Measurements from ENCODE around the gene OVCH2.
"Not testable (repeated sequence)": the region's sequence is repeated elsewhere in the genome, so short reads cannot be mapped to it uniquely, and the experiment has no call there.

OVCH2 gene

DNA sequence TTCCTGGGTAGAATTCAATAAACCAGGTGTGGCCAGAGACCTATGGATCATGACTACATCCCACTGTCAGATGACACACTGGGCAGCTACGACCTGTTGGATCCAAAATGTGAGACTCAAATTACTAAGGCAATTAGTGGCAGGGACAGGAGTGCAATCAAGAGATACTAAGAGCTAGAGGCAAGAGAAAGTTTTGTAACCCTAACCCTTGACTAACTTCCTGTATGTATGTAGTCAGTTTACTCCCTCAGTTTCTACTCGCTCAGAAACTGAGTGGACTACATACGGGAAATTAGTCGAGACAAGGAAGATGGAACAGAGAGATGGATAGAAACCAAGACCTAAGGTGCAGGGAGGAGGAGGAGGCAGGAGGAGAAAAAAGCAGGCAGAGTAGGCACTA, 35.6 kb downstream of the OVCH2 start:
- peak; percentile 60 for DNase-seq

DNA sequence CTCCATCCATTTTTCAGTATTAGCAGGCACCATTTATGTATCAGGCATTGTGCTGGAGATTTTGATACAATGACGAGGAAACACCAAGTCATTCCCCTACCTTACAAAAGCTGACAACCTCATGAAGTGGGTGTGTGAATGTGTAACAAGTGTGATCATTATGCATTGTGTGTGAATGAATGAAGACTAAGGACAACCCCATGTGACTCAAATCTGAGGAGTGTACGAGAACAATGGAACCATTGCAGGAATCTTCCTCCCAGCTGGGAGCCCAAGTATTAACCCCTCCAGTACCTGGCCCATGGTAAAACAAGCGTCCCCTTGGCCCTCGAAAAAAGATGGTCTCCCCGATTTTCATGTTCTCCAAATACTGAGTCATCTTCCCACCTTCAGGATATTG, 37.4 kb downstream of the OVCH2 start:
- no peak for DNase-seq

DNA sequence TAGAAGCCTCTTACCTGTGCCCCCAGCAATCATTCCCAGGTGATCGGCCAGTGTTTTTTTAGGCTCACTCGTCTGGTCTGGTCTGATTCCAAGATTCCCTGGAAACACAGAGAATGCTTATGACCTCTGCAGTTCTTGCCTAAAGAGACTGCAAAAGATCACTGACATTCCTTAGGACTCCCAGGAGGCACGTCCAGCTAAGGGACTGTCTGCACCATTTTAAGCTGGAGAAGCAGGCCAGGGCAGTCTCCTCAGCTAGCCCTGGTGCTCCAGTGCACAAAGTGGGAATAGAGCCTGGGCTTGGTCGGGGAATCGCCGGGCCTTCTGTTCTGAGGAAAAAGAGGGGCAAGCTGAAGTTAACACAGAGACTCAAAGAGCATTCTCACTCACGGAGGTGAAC, 37.8 kb downstream of the OVCH2 start:
- no peak for DNase-seq

DNA sequence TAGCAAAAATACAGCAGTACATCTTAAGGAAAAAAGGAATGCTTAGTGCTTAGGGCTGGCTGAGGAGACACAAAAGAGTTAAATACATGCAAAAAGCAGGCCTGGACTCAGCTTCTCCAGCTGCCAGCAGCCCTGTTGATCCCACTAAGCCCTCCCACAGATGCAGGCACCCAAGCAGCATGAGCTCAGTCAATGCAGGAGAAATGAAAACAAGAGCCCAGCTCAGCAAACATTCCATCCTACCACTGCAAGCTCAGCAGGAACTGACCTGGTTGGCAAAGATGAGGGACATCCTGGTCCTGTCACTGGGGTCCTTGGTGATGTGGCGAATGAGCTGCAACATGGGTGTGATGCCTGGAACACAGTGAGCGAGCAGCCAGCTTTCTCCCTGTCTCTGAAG, 38.8 kb downstream of the OVCH2 start:
- no peak for DNase-seq

DNA sequence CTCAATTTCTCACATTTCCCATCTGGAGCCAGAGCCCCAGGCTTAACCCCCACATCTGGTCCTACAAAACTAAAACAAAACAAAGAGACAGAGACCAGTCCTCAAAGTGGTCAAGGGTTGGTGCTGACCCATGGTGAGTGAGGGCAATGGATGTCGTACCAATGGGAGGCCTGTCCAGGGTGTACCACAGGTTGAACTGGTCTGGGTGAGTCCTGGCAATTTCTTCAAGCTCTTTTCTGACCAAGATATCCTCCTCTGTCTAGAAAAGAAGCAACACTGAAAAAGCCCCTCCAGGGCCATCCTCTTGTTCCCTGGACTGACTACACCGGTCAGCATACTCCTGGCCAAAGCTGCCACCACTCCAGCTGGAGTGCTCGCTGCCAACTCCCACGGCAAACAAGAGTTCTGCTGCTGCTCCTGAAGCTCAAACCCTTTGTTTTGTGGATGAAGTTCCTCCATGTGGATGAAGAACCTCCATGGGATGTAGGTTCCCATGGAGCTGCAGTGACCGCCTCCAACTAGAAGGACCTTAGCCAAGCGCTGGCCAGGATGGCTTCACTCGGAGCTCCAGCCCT, 39.9 kb downstream of the OVCH2 start:
- DNase-seq = no peak

DNA sequence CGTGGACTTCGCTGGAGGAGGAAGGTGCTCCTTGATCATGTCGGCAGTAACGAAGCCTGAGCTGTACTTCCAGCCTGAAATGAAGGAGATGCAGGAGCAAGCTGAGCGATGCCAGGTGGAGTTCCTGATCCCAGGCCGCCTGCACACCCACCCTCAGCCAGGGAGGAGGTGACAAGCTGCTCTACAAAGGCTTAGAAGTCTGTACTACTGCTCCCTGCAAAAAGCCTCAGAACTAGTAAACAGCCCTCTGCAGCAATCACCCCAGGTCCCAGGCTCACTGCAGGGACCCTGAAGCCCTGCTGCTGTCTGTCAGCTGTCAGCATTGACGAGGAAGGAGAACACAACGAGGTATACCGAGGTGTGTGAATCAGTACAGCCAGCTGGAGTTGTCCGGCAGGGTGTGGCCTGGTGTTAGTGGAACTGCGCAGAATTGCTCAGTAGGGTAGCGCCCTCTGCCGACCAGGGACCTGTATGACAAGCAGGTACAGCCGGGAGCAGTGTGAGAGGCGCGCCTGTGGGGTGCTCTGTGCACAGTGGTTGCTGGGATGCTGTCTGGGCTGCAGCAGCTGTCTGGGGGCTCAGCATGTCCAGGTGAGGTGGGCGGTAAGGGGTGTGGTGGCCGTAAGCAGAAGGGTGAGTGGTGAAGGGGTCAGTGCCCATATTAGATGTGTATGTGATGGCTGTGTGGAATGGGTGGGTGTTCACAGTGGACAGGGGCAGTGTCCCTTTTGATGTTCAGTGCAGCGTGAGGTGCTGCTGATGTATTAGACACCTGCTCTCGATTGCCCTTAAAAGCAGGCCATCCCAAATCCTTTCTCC, 40.6 kb downstream of the OVCH2 start:
- DNase-seq = peak; percentile 68

DNA sequence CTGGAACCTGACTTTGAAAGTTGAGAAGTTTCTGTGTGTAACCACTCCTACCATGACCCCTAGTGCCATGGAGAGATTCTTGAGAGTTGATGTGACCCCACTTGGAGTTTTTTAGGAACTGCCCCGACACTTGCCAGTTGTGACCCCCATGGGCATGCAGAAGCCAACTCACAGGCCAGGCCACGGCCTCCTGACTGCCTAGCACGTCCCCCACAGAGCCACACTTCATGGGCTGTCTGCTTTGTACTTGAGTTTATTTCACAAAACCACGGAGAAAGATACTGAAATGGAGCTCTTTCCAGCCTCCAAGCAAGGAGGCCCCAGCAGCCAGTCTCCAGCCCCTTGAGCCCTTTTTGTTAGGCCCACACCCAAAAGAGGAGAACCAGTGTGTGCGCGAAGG, 41.4 kb downstream of the OVCH2 start:
- no peak for DNase-seq

DNA sequence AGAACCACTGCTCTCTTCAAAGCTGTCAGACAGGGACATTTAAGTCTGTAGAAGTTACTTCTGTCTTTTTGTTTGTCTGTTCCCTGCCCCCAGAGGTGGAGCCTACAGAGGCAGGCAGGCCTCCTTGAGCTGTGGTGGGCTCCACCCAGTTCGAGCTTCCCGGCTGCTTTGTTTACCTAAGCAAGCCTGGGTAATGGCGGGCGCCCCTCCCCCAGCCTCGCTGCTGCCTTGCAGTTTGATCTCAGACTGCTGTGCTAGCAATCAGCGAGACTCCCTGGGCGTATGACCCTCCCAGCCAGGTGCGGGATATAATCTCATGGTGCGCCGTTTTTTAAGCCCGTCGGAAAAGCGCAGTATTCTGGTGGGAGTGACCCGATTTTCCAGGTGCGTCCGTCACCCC, 42.7 kb downstream of the OVCH2 start:
- not testable (repeated sequence) for DNase-seq

DNA sequence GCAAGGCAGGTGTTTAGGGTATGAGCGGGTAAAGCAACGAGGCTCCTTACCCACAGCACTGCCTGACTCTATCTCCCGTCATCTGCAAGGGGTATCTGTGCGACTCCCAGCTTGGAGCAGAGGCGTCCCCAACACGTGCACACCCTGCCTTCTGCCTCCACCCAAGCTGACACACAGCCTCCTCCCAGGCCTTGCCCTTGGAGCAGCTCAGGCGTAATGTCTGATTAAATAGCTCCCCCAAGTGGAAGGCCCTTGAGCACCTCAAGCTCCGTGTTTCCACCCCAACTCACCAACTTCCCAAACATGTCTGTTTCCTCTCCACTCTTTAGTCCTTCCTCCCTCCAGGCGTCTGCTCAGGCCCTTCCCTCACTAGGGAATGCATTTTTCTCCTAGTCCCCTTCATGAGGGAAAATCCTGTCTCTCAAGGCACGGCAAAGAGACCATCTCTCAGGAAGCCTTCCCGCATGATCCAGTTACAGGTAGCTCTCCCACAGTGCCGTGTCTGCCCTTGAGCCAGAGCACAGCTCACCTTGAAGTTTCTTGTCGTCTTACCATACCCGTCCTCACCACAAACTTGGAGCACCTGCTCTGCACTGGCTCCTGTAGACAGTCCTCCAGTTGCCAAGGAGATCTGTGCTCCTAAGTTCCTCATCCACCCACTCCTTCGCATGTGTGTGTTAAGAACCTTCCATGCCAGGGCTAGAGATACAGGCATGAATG, 48.8 kb downstream of the OVCH2 start:
- peak; percentile 52 for DNase-seq

DNA sequence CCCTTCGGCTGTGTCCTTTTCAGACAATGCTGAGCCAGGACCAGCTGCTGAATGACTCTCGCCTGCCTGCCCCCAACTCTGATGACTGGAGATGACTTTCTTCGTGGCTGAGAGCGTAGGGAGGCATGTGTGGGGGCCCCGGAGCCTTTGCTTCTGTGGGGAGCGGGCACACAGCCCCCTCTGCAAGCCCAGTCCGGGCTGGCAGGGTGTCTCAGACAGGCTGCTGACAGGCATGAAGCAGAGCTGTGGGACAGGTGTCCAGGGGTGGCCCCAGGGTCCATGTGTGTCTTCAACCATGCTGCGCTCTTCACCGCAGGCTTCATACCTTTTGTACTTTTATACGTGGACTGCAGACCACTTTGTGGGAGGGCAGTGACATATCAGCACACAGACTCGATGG, 49.6 kb downstream of the OVCH2 start:
- no peak for DNase-seq

DNA sequence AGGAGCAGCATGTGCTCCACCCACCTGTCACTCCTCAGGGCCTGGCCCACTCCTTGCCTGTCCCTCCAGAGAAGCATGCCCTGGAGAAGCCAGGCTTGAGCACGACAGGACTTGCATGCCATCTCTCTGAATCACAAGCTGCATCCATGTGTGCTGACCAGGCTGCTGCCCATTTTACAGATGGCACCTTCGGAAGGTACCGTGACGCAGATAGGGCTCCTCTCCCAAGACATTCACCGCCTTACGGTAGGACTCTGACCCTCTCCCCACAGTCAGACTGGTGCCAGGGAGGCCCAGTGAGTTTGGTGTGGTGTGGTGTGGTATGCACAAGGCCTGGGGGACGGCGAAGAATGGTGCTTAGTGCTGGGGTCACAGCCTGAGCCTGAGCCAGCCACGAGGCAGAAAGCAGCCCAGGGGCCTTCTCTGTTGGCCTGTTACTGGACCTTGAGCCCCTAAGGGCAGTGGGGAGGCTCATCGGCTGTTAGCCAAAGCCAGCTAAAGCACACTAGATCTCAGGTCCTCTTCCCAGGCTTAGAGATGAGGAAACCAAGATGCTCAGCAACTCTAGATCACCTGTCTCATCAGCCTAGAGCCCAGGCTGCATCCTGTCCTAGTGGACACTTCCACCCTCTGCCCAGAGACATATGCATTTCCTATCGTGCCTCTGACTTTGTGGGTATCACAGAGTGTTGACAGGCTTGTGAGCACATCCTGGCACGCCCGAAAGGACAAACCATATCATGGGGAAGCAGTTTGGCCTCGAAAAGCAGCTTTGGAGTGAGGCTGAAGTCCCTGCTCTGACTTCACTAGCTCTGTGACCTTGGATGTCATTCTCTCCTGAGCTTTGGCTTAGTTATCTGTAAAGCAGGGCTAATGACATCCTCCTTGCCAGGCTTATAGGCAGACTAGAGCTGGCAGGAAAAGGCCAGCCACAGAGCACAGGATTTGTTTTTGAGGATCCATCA, 50.7 kb downstream of the OVCH2 start:
- no peak for DNase-seq

DNA sequence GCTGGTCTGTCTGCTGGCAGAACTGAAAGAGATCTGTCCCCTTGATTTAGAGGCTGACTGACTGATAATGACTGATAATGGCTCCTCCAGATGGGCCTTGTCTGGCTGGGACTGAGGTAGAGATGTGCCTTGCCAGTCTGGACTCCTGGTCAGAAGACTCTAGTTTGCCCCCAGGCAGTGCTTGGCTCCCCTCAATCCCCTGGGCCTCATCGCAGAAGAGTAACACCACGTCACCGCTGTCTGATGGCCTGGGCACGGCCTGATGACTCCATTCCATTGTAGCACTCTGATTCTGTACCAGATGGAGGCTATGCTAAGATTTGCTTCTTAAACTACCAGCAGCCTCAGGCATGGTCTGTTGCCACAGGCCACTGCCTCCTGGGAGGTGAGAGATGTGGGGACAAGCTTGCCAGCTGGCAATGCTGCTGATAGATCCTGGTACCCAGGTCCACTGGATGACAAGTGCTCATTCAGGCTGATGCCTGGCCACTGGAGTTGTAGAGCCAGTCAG, 52.0 kb downstream of the OVCH2 start:
- no peak for DNase-seq

DNA sequence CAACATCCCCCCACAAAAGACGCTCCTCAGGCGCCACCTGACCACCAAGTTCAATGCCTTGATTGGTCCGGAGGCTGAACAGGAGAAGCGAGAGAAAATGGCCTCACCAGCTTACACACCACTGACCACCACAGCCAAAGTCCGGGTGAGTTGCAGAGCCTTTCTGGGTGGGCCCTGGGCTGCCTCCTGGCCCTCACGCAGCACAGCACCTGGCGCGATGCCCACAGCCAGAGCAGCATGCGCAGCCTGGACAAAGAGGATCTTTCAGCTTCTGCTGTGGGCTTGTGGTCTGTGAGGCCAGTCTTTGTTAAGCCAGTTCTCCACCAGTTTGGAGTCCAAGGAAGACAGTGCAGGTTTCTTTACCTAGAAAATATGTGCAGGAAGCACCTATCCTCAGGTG, 54.6 kb downstream of the OVCH2 start:
- DNase-seq = no peak

DNA sequence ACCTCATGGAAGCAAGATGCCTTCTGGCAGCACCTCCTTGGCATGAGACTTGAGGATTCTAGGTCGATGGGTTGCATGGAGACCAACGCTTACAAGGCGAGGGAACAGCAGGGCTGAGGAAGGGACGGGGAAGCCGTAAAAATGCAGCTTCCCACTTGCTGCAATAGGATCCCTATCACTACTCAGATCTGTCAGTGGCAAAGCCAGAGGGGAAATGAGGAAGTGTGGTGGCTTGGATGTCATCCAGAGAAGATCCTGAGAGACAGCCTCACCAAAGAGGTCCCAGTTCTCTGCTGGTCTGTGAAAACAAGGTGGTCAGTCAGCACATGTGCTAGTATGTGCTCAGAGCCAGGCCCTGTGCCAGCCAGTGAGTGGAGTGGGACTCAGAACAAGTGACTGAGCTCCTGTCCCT, 55.1 kb downstream of the OVCH2 start:
- peak; percentile 36 for DNase-seq

DNA sequence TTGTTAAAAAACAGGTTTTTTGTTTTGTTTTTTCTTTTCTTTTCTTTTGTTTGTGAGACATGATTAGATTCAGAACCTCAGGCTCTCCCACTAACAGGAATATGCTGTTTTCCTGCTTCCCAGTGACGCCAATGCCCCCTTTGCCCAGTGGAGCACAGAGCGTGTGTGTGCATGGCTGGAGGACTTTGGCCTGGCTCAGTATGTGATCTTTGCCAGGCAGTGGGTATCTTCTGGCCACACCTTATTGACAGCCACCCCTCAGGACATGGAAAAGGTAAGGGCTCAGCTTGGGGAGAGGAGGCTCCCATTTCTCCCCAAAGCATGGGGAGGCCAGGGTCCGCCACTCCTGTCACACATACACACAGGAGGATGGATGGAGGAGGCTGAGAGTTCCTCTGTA, 58.0 kb downstream of the OVCH2 start:
- DNase-seq = no peak

DNA sequence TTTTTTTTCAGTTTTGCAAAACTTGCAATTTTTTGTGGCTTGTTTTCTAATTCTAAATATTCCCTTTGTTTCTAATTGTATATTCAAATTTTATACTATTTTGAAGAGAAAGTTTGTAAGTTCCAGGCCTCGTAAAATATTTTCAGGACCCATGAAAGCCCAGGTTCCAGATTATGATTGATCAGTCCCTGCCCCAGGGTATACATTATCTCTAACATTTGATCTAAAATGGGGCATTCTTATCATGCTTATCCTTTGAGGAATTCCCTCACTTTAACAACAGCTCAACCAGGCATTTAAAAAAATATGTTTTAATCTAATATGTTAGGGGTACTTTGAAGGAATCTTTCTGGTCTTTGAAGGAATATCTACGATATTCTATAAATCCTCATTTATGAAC, 59.4 kb downstream of the OVCH2 start:
- DNase-seq = no peak

DNA sequence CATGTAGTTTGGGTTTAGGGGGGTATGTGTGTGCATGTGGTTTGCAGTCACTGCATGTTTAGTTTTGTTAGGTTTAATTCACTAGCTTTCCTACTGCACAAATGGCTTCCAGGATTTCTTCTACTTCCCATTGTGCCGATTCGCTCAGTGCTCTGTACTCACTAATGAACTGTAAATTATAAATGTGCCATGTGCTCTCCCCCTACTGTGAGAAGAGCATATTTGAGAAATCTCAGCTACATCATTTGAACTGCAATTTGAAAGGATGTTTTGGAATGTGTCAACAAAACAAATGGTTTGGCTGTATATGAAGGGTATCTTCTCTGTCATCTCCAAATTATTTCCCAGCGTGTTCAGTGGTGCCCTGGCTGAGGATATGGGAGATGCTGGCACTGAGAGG, 61.1 kb downstream of the OVCH2 start:
- no peak for DNase-seq

DNA sequence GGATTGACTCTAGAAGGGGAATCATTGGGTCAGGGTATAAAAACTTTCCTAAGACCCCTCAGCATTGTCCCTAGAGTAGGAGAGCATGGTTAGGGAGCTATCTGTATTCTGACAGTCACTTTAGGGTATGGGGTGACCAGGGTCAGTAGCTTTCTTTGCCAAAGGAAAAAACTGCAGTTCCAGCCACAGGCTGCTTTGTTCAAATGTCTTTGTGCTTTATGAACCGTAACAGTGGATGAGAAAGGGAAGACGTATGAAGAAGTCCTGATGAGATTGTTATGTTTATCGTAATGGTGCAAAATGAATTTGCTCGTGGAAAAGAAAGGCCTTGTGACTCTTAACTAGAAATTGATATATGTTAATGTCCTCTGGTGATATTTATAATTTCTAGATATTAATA, 63.0 kb downstream of the OVCH2 start:
- DNase-seq = no peak

DNA sequence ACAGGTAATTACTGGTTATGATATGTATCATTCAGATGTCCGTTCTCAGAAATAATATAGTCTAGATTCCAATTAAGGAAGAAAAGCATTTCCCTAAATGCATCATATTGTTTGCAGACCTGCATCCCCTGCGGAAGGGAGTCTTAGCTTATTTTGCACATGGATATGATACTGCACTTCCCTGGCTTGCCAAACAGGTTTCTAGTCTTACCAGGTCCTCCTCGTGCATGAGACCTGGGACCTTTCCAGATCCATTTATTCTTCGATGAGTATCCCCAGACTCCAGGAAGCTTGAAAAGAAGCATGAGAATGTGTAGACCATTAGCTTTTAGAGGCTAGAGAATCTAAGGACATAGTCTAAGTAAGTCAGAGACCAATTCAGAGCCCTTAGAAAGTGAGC, 63.5 kb downstream of the OVCH2 start:
- DNase-seq = no peak

DNA sequence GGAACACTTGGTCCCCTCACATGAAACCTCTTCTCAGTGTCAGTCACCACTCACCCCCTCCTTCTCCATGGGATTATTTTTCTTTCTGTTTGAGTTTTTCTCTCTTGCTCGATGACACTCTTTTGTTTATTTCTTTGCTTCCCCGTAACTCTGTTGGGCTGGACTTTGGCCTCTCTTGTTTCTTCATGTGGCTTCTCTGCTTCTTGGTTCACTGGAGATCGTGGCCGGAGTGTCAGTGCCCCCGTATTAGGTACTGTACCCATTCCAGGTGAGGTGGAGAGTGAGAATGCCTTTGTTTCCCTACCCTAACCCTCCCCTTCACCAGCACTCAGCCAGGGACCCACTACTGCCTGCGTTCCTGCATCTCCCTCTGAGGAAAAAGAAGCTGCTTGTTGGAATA, 65.5 kb downstream of the OVCH2 start:
- no peak for DNase-seq

DNA sequence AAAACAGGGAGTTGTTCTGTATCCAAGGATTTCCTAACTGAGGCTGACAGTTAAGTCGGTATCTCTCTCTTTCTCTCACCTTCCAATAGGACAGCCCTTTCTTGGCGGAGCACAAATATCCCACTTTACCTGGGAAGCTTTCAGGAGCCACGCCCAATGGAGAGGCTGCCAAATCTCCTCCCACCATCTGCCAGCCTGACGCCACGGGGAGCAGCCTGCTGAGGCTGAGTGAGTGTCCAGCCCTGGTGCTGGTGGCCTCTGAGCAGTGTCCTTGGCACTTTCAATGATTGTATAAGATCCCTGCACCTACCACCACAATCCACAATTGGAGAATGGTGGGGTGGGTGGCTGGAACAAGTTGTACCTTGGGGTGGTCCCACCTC, 66.6 kb downstream of the OVCH2 start:
- DNase-seq = no peak

Measured in suppressor macrophage treated with lipopolysaccharide for 4 hours (primary cell).